GM18907 (cell line): ENCODE results near the gene PPP2R1A.

Source experiments
- ATAC-seq: cut with Tn5 transposase; IDR thresholded peaks from one replicate; pipeline ENCODE4 v1.9.1; 2021; ENCODE audit warnings: mild to moderate bottlenecking, moderate library complexity; ENCODE audit not compliant: unreplicated experiment

Gene PPP2R1A

DNA sequence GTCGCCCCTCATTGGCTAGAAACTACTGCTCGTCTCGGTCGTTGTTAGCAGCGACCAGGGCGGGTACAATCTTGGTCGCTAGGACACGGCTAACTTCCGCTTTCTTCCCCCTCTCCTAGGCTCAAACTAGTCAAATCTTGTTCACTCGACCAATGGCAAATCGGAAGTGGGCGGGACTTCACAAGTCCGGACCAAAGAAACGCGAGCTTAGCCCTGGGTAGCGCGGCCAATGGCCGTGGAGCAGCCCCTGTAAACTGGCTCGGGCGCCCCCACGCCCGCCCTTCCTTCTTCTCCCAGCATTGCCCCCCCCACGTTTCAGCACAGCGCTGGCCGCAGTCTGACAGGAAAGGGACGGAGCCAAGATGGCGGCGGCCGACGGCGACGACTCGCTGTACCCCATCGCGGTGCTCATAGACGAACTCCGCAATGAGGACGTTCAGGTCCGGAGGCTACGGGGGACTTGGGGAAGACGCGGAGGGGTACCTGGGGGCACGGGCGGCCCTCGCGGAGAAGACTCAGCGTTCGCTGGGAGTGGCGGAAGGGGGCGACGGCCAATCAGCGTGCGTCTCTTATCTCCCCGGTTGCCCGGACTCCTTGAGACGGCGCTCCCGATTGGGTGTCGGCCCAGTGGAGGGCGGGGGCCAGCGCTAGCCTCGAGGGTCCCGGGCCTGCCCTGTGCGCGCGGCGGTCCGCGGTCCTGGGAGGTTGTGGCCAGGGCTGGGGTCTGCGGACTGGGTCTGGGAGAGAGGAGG is at the start of gene PPP2R1A:
PPP2R1A (plus strand) TSS at position 318 of the 752 bp plus-strand sequence; CDS start at position 363, 45 bp downstream.
- ATAC-seq = peak; percentile 90

DNA sequence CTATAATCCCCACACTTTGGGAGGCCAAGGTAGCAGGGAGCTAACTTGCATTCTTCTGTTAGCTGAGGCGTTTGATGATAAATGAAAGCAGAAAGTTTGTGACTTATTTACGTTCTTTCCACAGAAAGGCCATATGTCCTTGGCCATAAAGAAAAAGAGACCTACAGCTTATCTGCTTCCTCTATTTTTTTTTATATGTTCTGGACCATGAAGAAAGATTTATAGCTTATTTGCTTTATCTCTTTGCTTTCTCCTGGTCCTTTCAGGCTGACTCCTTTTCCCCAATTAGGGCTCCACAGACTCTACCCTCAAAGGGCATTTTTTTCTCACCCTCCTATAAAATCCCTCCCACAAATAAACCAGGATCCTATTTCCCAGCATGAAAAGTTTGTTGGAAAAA is 48.6 kb upstream of the PPP2R1A start:
- ATAC-seq = no peak

DNA sequence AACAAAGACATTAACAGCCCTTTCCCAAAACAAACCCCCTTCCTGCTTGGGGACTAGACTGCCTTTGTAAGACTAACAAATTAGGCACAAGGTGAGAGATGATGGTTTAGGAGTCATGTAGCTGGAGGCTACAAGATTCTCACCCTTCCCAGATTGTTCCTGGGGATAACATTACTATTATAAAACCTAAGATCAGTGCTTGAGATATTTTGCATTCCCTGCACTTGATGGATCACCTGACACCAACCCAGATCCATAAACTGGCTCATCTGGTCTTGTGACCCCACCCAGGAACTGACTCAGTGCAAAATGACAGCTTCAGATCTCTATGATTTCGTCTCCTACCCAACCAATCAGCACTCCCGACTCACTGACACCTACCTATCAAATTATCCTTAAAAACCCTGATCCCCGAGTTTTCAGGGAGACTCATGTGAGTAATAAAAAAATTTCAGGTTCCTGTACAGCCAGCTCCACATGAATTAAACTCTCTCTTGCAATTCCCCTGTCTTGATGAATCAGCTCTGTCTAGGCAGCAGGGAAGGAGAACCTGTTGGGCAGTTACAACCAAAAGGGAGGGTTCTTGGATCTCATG is 47.8 kb upstream of the PPP2R1A start:
- ATAC-seq = no peak

DNA sequence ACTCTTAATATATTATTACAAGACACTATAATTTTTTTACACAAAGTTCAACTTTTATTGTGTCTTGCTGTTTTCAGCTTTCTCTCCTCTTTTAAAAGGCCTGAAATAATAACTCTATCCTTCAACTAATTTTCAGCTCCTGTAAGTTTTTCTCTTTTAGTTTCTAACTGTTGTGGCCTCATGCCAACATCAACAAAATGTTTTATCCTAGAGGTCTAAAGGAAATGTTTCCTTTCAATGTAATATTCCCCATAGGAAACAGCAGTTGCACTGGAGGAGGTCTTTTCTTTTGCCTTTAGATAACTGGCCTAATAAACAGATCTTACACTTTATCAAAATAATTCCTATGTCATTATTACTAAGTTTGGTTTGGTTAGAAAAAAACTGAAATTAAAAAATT is 41.6 kb upstream of the PPP2R1A start:
- no peak for ATAC-seq

DNA sequence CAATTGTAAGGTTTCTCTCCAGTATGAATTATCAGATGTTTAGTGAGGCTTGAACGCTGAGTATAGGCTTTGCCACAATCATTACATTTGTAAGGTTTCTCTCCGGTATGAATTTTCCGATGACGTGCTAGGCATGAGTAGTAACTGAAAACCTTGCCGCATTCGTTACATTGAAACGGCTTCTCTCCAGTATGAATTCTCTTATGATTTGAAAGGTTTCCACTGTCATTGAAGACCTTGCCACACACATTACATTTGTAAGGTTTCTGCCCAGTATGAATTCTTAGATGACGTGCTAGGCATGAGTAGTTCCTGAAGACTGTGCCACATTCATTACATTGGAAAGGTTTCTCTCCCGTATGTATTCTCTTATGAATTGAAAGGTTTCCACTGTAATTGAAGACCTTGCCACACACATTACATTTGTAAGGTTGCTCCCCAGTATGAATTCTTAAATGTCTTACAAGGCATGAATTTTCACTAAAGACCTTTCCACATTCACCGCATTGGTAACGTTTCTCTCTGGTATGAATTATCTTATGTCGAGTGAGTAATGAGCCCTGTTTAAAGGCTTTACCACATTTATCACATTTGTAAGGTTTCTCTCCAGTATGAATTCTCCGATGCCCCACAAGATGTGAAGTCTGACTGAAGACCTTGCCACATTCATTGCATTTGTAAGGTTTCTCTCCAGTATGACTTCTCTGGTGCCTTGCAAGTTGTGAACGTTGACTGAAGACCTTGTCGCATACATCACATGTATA is 34.1 kb upstream of the PPP2R1A start:
- no peak for ATAC-seq

DNA sequence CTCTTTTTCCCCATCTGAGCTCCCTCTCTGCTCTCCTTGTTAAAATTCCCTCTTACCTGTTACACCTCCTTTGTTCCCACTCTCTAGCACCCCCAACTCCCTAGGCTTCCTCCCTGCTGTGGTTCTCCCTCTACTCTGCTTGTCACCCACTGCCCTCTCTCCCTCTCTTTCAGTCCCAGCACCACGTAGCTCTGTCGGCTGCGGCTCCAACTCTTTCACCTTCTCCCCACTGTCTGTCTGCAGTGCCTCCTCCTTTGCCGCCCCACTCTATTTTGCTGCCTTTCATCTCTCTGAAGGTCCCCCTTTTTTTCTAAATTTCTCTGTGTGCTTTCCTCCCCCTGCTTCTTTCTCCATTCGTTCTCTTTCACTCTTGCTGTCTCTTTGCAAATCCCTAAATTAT is 19.5 kb upstream of the PPP2R1A start:
- ATAC-seq = no peak

DNA sequence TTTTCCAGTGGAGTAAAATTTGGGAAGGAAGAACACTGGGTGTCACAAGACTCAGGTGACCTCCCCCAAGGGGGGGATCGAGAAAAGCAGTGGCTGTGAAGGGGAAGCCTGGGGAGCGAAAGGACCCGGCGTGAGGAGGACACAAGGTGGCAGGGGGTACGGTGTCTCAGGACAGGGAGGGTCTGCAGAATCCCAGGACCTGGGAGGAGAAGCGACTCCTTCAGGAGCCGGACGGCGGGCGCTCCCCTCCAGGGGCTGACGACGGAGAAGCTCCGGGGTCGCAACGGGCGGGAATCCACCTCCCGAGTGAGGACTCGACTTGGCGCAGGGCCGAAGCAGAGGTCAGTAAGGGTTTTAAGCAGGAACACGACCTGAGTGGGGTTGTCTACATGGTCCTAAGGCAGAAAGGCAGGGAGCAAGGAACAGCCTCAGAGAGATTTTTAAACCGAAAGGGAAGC is 19.0 kb upstream of the PPP2R1A start:
- ATAC-seq = no peak

DNA sequence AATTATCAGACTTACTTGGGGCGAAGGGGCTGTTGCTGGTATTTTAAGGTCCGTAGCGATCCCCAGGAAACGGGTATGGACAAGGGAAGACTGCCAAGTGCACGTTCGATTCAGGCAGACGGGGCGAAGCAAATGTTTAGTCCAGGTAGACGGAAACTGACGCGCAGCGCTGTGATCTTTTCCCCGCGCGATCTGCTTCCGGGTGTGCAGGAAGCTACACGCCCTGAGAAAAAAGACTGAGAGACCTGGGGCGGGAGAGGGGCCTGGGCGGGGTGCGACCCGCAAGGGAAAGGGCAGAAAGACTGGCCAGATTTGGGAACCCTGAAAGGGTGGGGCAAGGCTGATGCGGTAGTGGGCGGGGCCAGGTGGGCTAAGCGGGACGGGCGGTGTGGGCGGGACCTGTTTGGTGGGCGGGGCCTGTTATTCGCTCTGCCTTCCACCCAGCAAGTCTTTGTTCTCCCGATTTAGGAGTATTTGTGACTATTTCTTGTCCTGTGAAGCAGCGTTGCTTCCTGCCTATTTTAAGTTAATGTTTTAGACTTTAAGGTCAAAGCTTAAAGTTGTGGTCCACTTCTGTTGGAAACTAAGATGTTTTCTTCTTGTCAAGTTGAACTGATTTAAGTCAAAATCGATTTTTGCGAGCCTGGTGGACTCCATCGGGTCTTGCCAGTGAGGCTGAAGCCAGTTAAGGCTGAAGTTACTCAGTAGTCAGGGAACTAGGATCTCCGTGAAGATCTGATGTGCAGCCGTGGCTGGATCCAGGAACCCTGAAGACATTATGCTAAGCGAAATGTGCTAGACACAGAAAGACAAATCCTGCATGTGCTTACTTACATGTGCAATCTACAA is 18.3 kb upstream of the PPP2R1A start, which contains the start of gene ZNF836:
ZNF836 (minus strand) TSS at position 301 of the 849 bp plus-strand sequence. CDS start 3,549 bp downstream, outside the sequence.
- ATAC-seq = no peak

DNA sequence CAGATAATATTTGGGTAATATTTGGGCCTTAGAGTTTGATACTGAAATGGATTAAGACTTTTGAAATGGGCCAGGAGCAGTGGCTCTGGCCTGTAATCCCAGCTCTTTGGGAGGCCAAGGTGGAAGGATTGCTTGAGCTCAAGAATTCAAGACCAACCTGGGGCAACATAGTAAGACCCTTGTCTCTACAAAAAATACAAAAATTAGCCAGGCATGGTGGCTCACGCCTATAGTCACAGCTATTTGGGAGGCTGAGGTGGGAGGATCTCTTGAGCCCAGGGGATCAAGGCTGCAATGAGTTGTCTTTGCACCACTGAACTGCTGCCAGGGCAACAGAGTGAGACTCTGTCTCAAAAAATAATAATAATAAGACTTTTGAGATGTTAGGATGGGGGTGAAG is 17.5 kb upstream of the PPP2R1A start:
- ATAC-seq = no peak

DNA sequence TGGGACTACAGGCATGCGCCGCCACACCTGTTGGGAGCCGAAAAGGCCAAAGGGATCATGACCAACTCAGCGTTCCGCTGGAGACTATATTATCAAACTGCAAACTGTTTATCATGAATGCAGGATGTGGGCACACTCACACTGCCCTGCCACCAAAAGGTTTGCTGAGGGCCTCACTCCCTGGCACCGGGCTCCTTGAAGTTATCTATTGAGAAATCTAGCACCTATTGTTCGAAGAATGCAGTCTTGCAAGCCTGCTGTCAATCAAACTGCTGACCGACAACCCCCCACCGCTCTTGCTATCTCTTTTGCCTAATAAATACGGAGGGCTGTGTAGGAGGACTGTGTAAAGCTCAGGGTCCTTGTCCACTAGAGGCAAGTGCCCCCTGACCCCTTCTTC is 13.3 kb upstream of the PPP2R1A start:
- no peak for ATAC-seq

DNA sequence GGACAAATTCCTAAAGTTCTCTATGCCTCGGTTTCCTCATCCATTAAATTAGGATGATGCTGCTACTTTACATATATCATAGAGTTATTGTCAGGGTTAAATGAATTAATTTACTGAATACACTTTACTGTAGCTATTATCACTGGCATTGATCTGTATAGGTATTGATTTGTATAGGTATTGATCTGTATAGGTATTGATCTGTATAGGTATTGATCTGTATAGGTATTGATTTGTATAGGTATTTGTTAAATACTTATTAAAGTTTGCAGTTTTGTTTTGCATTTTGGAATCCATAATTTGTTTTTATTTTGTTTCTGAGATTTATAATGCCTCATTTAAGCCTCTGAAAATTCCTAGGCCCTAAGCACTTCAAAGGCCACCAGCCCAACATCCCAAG is 2.4 kb upstream of the PPP2R1A start:
- no peak for ATAC-seq

DNA sequence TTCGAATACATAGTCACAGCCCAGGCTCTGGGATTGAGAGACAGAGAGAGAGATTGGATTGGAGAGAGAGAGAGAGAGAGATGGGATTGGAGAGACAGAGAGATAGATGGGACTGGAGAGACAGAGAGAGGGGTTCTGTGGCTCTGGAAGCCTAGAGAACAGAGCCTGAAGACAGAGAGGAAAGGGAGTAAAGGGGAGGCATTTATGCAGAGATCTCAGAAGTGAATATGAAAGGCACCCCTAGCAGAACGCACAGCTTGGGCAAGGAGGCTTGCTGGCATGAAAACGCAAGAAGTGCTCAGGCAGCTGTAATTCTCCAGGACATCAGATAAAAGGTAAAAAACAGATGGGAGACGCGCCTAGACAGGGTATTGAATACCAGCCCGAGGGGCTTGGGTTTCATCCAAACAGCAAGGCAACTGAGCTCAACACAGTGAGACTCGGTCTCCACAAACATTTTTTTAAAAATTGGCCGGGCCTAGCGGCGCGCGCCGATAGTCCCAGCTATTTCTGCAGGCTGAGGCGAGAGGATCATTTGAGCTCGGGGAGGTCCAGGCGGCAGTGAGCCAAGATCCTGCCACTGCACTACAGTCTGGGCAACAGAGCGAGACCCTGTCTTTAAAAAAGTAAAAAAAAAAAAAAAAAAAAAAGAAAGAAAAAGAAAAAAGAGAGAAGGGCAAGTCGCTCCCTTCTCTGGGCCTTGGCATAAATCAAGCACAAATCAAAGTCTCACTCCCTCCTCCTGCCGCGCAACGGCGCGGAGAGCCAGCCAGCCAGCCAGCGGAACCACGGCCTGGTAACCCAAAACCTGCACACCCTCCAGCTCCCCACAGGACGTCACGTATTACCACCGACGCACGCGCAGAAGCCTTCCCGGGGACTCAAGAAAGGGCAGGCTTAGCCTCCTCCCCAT is 774 bp upstream of the PPP2R1A start:
- ATAC-seq = peak; percentile 16

DNA sequence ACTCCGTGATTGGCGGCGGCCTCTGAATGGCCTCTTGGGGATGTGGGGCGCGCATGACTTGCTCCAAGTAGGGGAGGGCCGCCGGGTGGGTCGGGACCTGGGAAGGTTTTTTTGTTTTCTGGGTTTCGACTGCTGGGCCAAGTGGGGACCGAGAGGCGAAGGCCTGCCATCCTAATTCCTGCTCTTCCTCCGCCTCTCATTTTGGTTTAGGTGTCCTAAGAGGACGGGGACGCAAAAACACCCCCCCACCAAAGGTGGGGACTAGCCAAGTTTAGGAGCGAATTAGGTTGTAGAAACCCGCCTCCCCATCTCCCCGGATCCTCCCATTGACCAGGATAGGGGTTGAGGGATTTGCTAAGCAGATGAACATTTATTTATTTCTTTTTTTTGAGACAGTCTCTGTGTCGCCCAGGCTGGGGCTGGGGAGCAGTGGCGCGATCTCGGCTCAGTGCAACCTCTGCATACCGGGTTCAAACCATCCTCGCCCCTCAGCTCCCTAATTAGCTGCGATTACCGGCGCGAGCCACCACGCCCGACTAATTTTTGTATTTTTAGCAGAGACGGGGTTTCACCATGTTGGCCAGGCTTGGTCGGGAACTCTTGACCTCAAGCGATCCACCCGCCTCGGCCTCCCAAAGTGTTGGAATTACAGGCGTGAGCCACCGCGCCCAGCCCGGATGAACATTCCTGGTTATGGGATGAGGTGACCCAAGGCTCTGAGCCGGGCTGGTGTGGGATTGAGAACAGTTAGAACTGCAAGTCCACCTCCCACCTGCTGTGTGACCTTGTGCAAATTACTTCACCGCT is 838 bp downstream of the PPP2R1A start:
- no peak for ATAC-seq

DNA sequence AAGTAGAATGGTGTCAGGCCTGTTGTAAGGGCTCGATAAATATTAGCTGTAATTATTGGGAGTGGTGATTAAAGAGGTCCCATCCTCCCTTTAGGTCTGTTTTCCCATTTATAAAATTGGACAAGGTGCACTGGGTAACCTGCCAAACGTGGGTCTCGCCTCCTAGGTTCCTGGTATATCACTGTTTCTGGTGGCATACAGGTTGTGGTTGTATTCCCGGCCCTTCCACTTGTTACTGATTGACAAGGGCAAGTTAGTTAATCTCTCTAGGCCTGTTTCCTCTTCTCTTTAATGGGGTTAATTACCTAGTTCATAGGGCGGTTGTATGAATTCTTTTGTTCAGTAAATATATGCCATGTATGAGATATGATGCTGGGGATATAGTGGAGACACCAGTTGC is 1.5 kb downstream of the PPP2R1A start:
- no peak for ATAC-seq

DNA sequence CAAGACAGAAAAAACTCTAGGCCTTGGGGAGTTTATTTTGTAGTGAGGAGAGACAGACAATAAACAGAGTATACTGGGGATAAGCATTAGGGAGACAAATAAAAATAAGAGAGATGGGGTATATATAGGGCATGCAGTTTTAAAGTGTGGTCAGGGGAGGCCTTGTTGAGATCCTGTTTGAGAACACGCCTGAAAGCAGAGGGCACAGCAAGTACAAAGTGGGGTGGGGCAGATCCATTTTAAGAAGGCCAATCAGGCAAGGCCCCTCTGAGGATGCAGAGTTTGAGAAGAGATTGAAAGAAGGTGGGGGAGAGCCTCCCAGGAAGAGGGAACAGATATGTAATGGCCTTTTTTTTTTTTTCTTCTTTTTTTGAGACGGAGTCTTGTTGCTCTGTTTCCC is 2.1 kb downstream of the PPP2R1A start:
- no peak for ATAC-seq

DNA sequence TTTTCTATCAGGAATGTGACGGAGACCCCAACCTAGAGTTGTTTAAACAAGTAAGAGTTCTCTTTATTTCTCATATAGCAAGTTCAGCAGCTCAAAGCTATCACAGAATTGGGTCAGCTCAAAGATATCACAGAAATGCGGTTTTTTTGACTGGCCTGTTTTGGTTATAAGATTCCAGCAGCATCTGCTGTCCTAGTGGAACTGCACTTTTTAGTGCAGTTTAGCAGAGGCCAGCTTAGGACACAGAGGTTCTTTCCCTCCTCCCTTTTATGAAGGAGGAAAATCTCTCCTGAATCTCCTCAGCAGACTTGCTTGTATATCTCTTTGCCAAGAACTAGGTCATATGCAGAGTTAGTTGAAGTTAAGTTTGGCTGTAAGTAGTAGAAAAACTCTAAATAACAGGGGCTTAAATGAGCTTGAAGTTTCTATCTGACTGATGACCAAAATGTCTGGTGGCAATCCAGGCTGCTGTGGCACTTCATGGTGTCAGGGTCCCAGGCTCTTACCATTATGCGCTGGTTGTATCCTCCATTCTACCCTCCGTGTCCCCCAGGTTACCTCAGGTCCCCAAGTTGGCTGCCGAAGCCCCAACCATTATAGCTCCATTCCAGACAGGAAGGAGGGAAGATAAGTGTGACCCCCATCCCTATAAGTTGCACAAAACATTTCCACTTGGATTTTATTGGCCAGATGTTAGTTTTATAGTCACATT is 6.6 kb downstream of the PPP2R1A start:
- no peak for ATAC-seq

DNA sequence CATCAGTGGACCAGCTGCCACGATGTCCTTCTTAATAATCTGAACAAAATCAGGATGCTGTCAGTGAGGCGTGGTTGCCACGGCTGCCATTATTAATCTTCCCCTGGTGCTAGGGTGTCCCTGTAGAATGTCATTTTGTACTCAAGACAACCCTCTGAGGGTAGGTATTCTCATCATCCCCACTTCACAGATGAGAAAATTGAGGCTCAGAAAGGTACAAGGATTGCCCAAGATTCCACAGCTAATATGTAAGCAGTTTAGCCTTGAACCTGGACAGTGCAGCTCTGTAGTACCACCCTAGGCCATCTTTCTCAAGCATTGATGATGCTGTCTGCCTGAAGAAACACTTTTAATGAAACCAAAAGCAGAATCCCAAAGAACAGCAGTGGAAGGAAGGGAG is 8.1 kb downstream of the PPP2R1A start:
- no peak for ATAC-seq

DNA sequence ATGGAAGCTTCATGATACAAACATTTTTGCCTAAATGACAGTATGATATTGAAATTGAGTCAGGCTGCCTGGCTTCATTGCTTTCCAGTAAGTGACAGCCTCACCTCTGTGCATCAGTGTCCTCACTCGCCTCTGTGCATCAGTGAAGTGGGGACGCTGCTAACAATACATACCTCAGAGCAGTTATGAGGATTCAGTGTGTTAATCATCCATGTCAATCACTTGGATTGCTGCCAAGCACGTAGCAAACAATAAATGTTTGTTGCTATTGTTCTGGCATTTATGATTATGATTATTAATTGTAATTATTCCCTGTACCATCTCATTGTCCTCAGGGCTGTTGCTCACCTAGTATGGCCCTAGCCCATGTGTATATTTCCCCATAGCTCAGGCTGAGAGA is 8.8 kb downstream of the PPP2R1A start:
- no peak for ATAC-seq
